Ureter (tissue), 1 donor: ENCODE measurements around the gene TIMM17B. TPM values are rescaled to one million over a fixed set of nuclear protein-coding genes. Genes with fewer than 3 reads are reported as not detected.
A peak's percentile ranks its signal among the peaks of the same experiment; 100 is the strongest.

Experiments
- DNase-seq: peaks from one replicate; pipeline ENCODE4 v3.0.0-alpha.2; 2020; ENCODE audit warnings: low spot score
- total RNA-seq: library from RNA; stranded (reverse); gene quantifications from one replicate; pipeline ENCODE4 v1.2.4, GENCODE V29; 2023
- donor health status: DM: yes; HTN: yes; CAD: no.

The TIMM17B gene
- 50.6 TPM for total RNA-seq

- DNase-seq: peak; percentile 90
These were observed at the start of gene TIMM17B, which contains the start of gene PQBP1 for GRCh38 chrX:48897625-48898306. Gene TIMM17B (minus strand): TSS chrX:48897768. CDS start chrX:48897749, 19 bp downstream. Gene PQBP1 (plus strand): TSS chrX:48897930. CDS start chrX:48898510, 580 bp downstream.

GRCh38 chrX:48945517-48946348 lies 48.2 kb upstream of the TIMM17B start:
- peak; percentile 54 for DNase-seq

GRCh38 chrX:48942895-48943294 lies 45.3 kb upstream of the TIMM17B start:
- no peak for DNase-seq

- no peak for DNase-seq
These were observed 42.9 kb upstream of the TIMM17B start for GRCh38 chrX:48940404-48940955.

- no peak for DNase-seq
These were observed 42.1 kb upstream of the TIMM17B start for GRCh38 chrX:48939524-48940228.

- no peak for DNase-seq
These were observed 41.3 kb upstream of the TIMM17B start for GRCh38 chrX:48938721-48939425.

GRCh38 chrX:48937054-48937907 lies 39.7 kb upstream of the TIMM17B start:
- DNase-seq: peak; percentile 66

- DNase-seq: no peak
These were observed 39.0 kb upstream of the TIMM17B start for GRCh38 chrX:48936429-48937053.

GRCh38 chrX:48935301-48935670 lies 37.7 kb upstream of the TIMM17B start:
- DNase-seq: no peak

GRCh38 chrX:48934581-48935300 lies 37.2 kb upstream of the TIMM17B start:
- DNase-seq: no peak

- DNase-seq: no peak
These were observed 36.2 kb upstream of the TIMM17B start for GRCh38 chrX:48933757-48934156.

GRCh38 chrX:48927736-48928382 lies 30.3 kb upstream of the TIMM17B start:
- no peak for DNase-seq

GRCh38 chrX:48927123-48927522 lies 29.6 kb upstream of the TIMM17B start:
- no peak for DNase-seq

GRCh38 chrX:48924270-48924669 lies 26.7 kb upstream of the TIMM17B start:
- DNase-seq: no peak

GRCh38 chrX:48923771-48924170 lies 26.2 kb upstream of the TIMM17B start:
- no peak for DNase-seq

GRCh38 chrX:48920718-48921104 lies 23.1 kb upstream of the TIMM17B start:
- no peak for DNase-seq

GRCh38 chrX:48919947-48920717 lies 22.6 kb upstream of the TIMM17B start:
- DNase-seq: no peak

- DNase-seq: no peak
These were observed 21.8 kb upstream of the TIMM17B start for GRCh38 chrX:48919360-48919841.
